Medulla oblongata (tissue), 1 donor: ENCODE results near the gene CCDC88B.
"Not testable (repeated sequence)": the region's sequence is repeated elsewhere in the genome, so short reads cannot be mapped to it uniquely, and the experiment has no call there.

ENCODE experiments used
- DNase-seq: peaks from one replicate; pipeline ENCODE4 v3.0.0-alpha.2; 2015; ENCODE audit errors: extremely low spot score

CCDC88B gene

GRCh38 chr11:64323373-64323772, 16.6 kb upstream of the CCDC88B start:
- DNase-seq = no peak

DNA sequence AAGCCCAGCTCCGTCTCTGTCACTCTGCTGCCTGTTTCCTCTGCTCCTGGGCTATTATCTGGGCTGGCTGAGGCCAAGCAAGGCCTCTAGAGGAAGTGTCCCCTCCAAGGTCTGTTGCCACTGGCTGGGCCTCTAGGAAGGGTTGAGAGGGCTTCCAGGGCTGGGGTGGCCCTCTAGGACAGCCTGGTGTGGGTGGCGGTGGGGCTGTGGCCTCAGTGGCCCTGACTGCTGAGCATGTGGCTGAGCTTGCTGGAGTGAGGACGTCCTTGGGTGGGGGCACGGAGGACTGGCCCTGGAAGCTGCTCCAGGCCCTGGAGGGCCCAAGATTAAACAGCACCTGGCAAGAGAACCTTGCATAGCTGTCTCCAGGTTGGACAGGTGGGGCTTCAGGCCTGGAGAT, 16.0 kb upstream of the CCDC88B start:
- DNase-seq = not testable (repeated sequence)

- DNase-seq = no peak
Measured at GRCh38 chr11:64324692-64325469, 15.1 kb upstream of the CCDC88B start.

DNA sequence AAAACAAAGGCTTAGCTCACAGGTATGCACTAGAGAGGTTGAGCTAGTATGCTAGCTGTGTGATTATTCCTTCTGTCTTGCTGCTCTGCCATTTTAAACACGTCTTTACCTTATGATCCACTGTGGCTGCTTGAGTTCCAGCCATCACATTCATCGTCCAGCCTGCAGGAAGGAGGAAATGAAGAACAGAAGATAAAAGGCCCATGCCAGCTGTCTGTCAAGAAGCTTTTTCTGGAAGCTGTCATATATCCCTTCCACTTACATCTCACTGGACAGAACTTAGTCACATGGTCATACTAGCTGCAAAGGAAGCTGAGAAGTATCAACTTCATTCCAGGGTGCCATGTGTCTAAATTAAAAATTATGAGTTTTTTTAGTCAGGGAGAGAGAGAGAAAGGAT, 12.6 kb upstream of the CCDC88B start:
- no peak for DNase-seq

DNA sequence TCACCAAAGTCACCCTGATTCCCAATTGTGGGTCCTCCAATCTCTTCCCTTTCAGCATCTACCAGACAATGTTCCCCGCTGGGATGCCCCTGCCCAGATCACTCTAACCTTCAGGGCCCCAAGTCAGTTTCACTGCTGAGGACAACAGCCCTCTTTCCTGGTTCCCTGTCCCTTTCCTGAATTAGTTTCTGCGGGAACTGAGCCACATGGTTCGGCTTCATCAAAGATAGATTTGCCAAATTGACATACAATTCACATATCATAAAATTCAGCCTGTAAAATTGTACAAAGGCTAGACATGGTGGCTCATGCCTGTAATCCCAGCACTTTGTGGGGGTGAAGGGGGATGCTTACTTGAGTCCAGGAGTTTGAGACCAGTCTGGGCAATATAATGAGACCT, 12.0 kb upstream of the CCDC88B start:
- no peak for DNase-seq

- DNase-seq = no peak
Measured at GRCh38 chr11:64330888-64331287, 9.1 kb upstream of the CCDC88B start.

DNA sequence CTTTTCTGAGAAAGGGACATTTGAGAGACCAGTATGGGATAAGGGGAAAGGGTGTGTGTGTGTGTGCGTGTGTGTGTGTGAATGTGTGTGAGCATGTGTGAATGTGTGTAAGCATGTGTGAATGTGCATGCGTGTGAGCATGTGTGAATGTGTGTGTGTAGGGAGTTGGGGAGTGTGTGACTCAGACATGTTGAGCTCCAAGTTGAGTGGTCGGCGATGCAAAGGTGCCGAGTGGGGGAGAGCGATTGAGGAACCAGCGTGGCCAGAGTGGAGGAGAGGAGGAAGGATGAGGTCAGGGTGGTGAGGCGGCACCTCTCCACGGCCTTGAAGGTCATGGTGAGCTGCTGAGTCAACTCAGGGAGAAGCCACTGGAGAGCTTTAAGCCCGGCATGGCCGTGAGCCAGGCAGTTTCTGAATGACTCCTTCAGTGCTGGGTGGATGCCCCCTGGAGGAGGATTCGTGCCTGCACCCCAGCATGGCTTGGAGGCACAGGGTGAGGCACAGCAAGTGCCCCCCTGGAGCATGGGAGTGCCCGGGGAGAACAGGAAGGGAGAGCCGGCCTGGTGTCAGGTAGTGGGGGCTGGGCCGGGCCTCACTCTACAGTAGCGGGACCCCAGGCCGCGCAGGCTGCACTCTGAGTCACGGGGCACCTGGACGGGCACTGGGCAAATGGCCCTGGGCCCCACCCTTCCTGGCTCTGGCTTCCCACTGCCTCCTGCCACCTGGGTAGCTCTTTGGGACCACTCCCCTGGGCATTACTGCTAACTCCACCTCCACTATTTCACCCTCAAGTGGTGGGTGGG, 8.2 kb upstream of the CCDC88B start:
- peak; percentile 56 for DNase-seq

GRCh38 chr11:64333556-64333955, 6.4 kb upstream of the CCDC88B start:
- DNase-seq = no peak

DNA sequence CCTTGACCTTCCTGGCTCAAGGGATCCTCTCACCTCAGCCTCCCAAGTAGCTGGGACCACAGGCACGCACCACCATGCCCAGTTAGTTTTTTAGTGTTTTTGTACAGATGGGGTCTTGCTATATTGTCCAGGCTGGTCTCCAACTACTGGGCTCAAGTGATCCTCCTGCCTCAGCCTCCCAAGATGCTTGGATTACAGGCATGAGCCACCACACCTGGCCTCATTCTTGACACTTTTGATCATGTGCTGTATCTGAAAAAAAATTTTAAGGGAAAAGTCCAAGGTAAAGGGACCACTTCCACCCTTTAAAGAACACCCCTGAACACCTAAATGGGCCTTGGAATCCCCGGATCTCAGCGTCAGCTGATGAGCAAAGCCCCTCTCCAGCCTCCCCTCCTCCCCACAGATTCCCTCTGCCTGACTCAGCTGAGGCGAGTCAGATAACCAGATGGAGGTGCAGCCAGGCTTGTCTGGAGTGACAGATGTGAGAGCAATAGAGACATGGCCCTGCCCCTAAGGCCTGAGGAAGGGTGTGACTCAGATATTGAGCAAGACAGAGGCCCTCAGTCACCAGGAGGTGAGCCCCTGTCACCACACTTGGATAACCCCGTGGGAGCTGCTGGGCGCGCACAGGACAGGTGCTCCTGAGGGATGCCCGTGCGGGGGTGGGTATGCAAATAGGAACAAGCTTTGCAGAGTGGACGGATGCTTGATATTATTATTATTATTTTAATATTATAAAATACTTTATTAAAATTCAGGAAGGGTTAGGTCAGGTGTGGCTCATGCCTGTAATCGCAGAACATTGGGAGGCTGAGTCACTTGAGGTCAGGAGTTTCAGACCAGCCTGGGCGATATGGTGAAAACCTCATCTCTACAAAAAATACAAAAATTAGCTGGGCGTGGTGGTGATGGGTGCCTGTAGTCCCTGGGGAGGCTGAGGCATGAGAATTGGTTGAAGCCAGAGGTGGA, 5.0 kb upstream of the CCDC88B start:
- DNase-seq = no peak

- no peak for DNase-seq
Measured at GRCh38 chr11:64337538-64338249, 2.3 kb upstream of the CCDC88B start.

- no peak for DNase-seq
Measured at GRCh38 chr11:64338716-64339115, 1.3 kb upstream of the CCDC88B start.

DNA sequence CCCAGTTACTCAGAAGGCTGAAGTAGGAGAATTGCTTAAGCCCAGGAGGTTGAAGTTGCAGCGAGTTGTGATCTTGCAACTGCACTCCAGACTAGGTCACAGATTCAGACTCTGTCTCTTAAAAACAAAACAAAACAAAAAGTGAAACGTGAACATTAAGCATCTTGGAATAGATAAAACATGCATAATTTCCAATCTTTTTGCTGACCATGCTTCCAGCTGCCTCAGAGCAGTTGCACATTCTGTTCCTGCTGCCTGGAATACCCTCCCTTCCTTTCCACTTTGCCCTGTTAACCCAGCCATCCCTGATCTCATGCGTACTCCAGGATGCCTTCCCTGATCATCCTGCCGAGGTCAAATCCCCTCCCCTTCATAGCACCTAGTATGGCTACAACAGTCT, 718 bp upstream of the CCDC88B start:
- DNase-seq = no peak

DNA sequence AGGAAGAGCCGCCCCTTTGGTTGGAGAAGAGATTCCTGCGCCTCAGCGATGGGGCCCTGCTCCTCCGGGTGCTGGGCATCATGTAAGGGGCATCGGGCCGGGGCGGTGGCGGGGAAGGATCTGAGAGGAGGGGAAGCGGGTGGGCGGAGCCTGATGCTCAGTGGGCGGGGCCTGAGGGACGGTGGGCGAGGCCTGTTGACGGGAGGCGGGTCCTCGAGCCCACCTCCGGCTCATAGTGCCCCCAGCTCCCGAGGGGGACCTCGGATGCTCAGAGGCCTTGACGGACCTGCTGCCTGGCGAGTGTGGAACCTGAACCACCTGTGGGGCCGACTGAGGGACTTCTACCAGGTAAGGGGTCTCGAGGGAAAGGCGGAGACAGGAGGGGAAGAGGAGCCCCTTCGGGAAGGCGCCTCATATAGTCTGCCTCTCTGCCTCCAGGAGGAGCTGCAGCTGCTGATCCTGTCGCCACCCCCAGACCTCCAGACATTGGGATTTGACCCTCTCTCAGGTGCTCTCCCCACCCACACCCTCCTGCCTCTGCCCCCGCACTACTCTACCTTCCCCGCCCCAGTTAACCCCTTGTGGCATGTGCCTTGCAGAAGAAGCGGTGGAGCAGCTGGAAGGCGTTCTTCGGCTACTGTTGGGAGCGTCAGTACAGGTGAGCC, 799 bp downstream of the CCDC88B start:
- DNase-seq = no peak

DNA sequence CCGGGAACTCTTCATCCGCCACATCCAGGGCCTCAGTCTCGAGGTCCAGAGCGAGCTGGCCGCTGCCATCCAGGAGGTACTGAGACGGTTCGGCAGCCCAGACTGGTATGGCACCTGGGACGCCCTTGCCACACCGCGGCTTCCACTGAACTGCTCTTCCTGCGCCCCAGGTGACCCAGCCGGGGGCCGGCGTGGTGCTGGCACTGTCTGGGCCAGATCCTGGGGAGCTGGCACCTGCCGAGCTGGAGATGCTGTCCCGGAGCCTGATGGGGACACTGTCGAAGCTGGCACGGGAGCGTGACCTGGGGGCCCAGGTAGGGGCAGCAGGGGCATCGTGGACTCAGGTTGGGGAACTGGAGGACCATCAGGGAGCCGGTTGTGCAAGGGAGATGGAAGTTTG, 1.4 kb downstream of the CCDC88B start:
- DNase-seq = no peak

DNA sequence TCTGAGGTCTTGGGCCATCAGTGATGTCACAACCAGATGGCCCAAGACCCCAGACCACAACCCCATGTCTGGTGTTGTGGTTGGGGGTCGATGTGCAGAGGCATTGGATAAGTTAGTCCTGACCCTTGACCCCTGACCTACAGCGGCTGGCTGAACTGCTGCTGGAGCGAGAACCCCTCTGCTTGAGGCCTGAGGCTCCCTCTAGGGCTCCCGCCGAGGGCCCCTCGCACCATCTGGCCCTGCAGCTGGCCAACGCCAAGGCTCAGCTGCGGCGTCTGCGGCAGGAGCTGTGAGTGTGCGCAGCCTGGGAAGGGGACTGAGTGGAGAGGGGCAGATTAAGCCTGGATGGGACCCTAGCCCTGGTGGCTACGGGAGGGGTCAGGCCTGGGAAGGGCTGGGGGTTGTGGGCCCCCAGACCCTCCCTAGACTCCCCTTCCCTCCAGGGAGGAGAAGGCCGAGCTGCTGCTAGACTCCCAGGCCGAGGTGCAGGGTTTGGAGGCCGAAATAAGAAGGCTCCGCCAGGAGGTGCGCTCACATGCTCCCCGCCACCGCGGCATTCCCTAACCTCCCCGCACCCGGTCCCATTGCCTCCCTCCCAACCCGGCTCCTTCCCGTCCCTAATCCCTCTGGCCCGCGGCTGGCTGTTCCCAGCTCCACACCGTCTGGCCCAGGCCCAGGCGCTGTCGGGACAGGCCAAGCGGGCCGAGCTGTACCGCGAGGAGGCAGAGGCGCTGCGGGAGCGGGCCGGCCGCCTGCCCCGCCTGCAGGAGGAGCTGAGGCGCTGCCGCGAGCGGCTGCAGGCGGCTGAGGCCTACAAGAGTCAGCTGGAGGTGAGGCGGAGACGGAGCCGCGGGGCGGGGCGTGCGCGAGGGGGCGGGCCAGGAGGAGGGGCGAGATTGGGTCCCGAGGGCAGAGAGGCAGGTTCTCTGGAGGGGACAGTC, 2.1 kb downstream of the CCDC88B start:
- peak; percentile 76 for DNase-seq

DNA sequence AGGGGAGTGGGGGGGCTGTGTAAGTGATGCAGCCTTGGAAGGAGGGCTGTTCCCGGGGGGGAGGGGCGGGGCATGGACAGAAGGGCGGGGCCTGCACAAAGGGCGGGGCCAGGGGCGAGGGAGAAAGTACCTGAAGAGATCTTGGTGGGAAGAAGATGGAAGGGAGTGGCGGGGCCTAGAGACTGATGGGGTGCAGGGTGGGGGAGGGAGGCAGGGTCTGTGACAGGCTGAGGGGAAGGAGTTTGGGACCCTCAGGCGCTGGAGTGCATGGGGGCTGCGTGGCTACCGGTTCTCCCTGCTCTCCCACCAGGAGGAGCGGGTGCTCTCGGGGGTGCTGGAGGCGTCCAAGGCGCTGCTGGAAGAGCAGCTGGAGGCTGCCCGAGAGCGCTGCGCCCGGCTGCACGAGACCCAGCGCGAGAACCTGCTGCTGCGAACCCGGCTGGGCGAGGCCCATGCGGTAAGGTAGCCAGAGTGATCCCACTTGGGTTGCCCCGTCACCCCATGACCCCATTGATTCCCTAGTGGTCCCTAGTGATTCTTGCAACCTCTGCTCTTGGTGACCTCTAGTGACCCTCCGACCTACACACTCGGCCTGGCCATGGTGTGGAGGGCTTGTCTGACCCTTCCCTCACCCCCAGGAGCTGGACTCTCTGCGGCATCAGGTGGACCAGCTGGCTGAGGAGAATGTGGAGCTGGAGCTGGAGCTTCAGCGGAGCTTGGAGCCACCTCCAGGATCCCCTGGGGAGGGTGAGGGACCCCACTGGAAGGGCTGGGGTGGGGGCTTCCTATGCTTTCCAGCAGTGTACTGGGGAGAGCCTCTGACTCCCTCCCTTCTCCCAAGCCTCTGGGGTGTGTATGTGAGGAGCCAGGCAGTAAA, 3.1 kb downstream of the CCDC88B start:
- DNase-seq = no peak

- DNase-seq = no peak
Measured at GRCh38 chr11:64343767-64344559, 4.0 kb downstream of the CCDC88B start.

GRCh38 chr11:64344787-64345186, 4.8 kb downstream of the CCDC88B start:
- no peak for DNase-seq
